ENCODE data around the gene CD207. TPM values are rescaled to one million over a fixed set of nuclear protein-coding genes. Genes with fewer than 3 reads are reported as not detected.

CD207 gene
- total RNA-seq, 1 experiment from 2014 or later, result 0.16 TPM

- H3K4me1 ChIP-seq, result no peaks in the 10 kb centered on the region
- H3K36me3 ChIP-seq (ENCODE audit: control insufficient read depth, insufficient read depth, low read length), result no peaks in the 10 kb centered on the region
- no peak for TF ChIP-seq CTCF (IDR thresholded peaks at IDR 0.05; ENCODE audit: insufficient read depth in 1 of 2, low read depth in 1 of 2, low read length in 1 of 2, severe bottlenecking in 1 of 2, unreplicated experiment in 1 of 2)
- no peak overlapping the region for H3K4me3 ChIP-seq (ENCODE audit: low read depth, low read length)
- no peak overlapping the region for H3K27ac Mint-ChIP-seq (ENCODE audit: unreplicated experiment)
- H3K9me3 ChIP-seq, result no peaks in the 10 kb centered on the region
- ChIA-PET CTCF (no interaction called here), POLR2A (no interaction called here)
- DNase-seq, result no peak
- H3K27me3 Mint-ChIP-seq (ENCODE audit: insufficient read depth, unreplicated experiment), result peaks cover 18% of the 10 kb centered on the region
- no peaks in the 10 kb centered on the region for H3K9me3 Mint-ChIP-seq (ENCODE audit: unreplicated experiment)
- H3K27me3 ChIP-seq (replicated peaks; ENCODE audit: control insufficient read depth, insufficient read depth, low read length), result no peaks in the 10 kb centered on the region; the same call in 1 of the 2 replicates
- intact Hi-C loops (cut with micrococcal nuclease; ENCODE audit: unreplicated experiment), result no loop called here
- no peaks in the 10 kb centered on the region for H3K36me3 Mint-ChIP-seq (ENCODE audit: insufficient read depth, unreplicated experiment)
- no TSS peak for BruUV-seq (replicated peaks)
- no peaks in the 10 kb centered on the region for H3K4me1 Mint-ChIP-seq (ENCODE audit: low read depth, unreplicated experiment)
- no peak overlapping the region for H3K4me3 Mint-ChIP-seq (ENCODE audit: unreplicated experiment)
These were observed 6.4 kb downstream of the CD207 start for GRCh38 chr2:70828914-70829824.

- Mint-ChIP-seq H3K27me3 (ENCODE audit: insufficient read depth, unreplicated experiment) (peaks cover 18% of the 10 kb centered on the region), H3K36me3 (ENCODE audit: insufficient read depth, unreplicated experiment) (no peaks in the 10 kb centered on the region), H3K27ac (ENCODE audit: unreplicated experiment) (no peak overlapping the region), H3K4me1 (ENCODE audit: low read depth, unreplicated experiment) (no peaks in the 10 kb centered on the region), H3K4me3 (ENCODE audit: unreplicated experiment) (no peak overlapping the region), H3K9me3 (ENCODE audit: unreplicated experiment) (no peaks in the 10 kb centered on the region)
- CTCF ChIA-PET, result no interaction called here
- POLR2A ChIA-PET, result no interaction called here
- Histone ChIP-seq H3K27me3 (replicated peaks; ENCODE audit: control insufficient read depth, insufficient read depth, low read length) (no peaks in the 10 kb centered on the region; the same call in 1 of the 2 replicates), H3K9me3 (no peaks in the 10 kb centered on the region), H3K4me3 (ENCODE audit: low read depth, low read length) (no peak overlapping the region), H3K36me3 (ENCODE audit: control insufficient read depth, insufficient read depth, low read length) (no peaks in the 10 kb centered on the region), H3K4me1 (no peaks in the 10 kb centered on the region)
- no peak for DNase-seq
- intact Hi-C loops (cut with micrococcal nuclease; ENCODE audit: unreplicated experiment), result no loop called here
- BruUV-seq (replicated peaks), result no TSS peak
- no peak for TF ChIP-seq CTCF (IDR thresholded peaks at IDR 0.05; ENCODE audit: insufficient read depth in 1 of 2, low read depth in 1 of 2, low read length in 1 of 2, severe bottlenecking in 1 of 2, unreplicated experiment in 1 of 2)
These were observed 7.5 kb downstream of the CD207 start for GRCh38 chr2:70828115-70828514.

GRCh38 chr2:70827388-70827787 is 8.2 kb downstream of the CD207 start:
- Mint-ChIP-seq H3K4me3 (ENCODE audit: unreplicated experiment) (no peak overlapping the region), H3K36me3 (ENCODE audit: insufficient read depth, unreplicated experiment) (no peaks in the 10 kb centered on the region), H3K27me3 (ENCODE audit: insufficient read depth, unreplicated experiment) (peaks cover 23% of the 10 kb centered on the region), H3K9me3 (ENCODE audit: unreplicated experiment) (no peaks in the 10 kb centered on the region), H3K4me1 (ENCODE audit: low read depth, unreplicated experiment) (no peaks in the 10 kb centered on the region), H3K27ac (ENCODE audit: unreplicated experiment) (no peak overlapping the region)
- ChIA-PET CTCF (no interaction called here), POLR2A (no interaction called here)
- H3K36me3 ChIP-seq (ENCODE audit: control insufficient read depth, insufficient read depth, low read length), result no peaks in the 10 kb centered on the region
- BruUV-seq (replicated peaks), result no TSS peak
- H3K9me3 ChIP-seq, result no peaks in the 10 kb centered on the region
- H3K27me3 ChIP-seq (replicated peaks; ENCODE audit: control insufficient read depth, insufficient read depth, low read length), result no peaks in the 10 kb centered on the region; the same call in 1 of the 2 replicates
- no peak for DNase-seq
- no peak overlapping the region for H3K4me3 ChIP-seq (ENCODE audit: low read depth, low read length)
- H3K4me1 ChIP-seq, result no peaks in the 10 kb centered on the region
- no peak for TF ChIP-seq CTCF (IDR thresholded peaks at IDR 0.05; ENCODE audit: insufficient read depth in 1 of 2, low read depth in 1 of 2, low read length in 1 of 2, severe bottlenecking in 1 of 2, unreplicated experiment in 1 of 2)
- intact Hi-C loops (cut with micrococcal nuclease; ENCODE audit: unreplicated experiment), result no loop called here
